GM12873 (cell line): ENCODE measurements around the gene SARDH.

ENCODE experiments used
- CTCF ChIP-seq: IDR thresholded peaks from 2 replicates; pipeline ENCODE4 v1.5.1; 2012; ENCODE audit warnings: low read depth, mild to moderate bottlenecking, moderate library complexity, low read length, control low read depth; ENCODE audit not compliant: insufficient read depth; ENCODE audit errors: missing control alignments

Gene SARDH

GRCh38 chr9:133687856-133688761, 50.0 kb downstream of the SARDH start:
- no peak for TF ChIP-seq CTCF

GRCh38 chr9:133686642-133687575, 51.2 kb downstream of the SARDH start:
- no peak for TF ChIP-seq CTCF

GRCh38 chr9:133685653-133686609, 52.2 kb downstream of the SARDH start:
- TF ChIP-seq CTCF: no peak

- no peak for TF ChIP-seq CTCF
Observed at GRCh38 chr9:133684936-133685361, 53.2 kb downstream of the SARDH start.

- TF ChIP-seq CTCF: no peak
Observed at GRCh38 chr9:133684121-133684935, 53.8 kb downstream of the SARDH start.

GRCh38 chr9:133683586-133684120, 54.5 kb downstream of the SARDH start:
- TF ChIP-seq CTCF: no peak
